Small intestine (tissue), 16 donors: ENCODE measurements around the gene CLPSL1. TPM values are rescaled to one million over a fixed set of nuclear protein-coding genes. Genes with fewer than 3 reads are reported as not detected.
"Not testable (repeated sequence)": the region's sequence is repeated elsewhere in the genome, so short reads cannot be mapped to it uniquely, and the experiment has no call there.

Experiments used
- DNase-seq, 2 donors: peaks; one replicate each; pipeline versions ENCODE4 v3.0.0 to v3.0.0-alpha.2; 2013
- FAIRE-seq: peaks from 2 replicates; lab custom pipeline; 2012; peaks lifted over from hg19 to GRCh38; lab: Jason Lieb, UNC
- H3K27ac ChIP-seq, 3 donors: one replicate each; pipeline ENCODE4 v1.5.1; 2013; ENCODE audit warnings: low read length in 2 of 3, mild to moderate bottlenecking in 2 of 3, control low read depth in 1 of 3, inconsistent platforms in 1 of 3, low read depth in 1 of 3, moderate library complexity in 1 of 3
- H3K27me3 ChIP-seq, 3 donors: one replicate each; pipeline ENCODE4 v1.6.1; 2013; ENCODE audit warnings: low read length in 3 of 3, inconsistent platforms in 1 of 3; ENCODE audit not compliant: control insufficient read depth in 3 of 3, insufficient read depth in 3 of 3
- H3K36me3 ChIP-seq, 3 donors: one replicate each; pipeline ENCODE4 v1.6.1; 2013; ENCODE audit warnings: low read length in 3 of 3, inconsistent platforms in 1 of 3, low read depth in 1 of 3, mild to moderate bottlenecking in 1 of 3, moderate library complexity in 1 of 3; ENCODE audit not compliant: control insufficient read depth in 3 of 3, insufficient read depth in 2 of 3
- H3K4me1 ChIP-seq, 3 donors: one replicate each; pipeline ENCODE4 v1.6.1; 2013; ENCODE audit warnings: low read length in 2 of 3, inconsistent platforms in 1 of 3, low read depth in 1 of 3, mild to moderate bottlenecking in 1 of 3, moderate library complexity in 1 of 3; ENCODE audit not compliant: control insufficient read depth in 3 of 3, insufficient read depth in 2 of 3
- H3K4me3 ChIP-seq, 3 donors: one replicate each; pipeline ENCODE4 v1.5.1; 2013; ENCODE audit warnings: low read length in 3 of 3, control low read depth in 1 of 3, inconsistent platforms in 1 of 3, low read depth in 1 of 3, mild to moderate bottlenecking in 1 of 3, moderate library complexity in 1 of 3
- H3K9me3 ChIP-seq, 2 donors: one replicate each; pipeline ENCODE4 v1.6.1; 2013; ENCODE audit warnings: low read depth in 1 of 2, low read length in 1 of 2; ENCODE audit not compliant: control insufficient read depth in 2 of 2, insufficient read depth in 1 of 2
- WGBS, 3 donors: extraction: QIAGEN DNeasy Blood & Tissue Kit; methylation state at CpG; one replicate each; pipeline ENCODE4 v1.1.7; 2013; 5-methylcytosine and 5-hydroxymethylcytosine counted together
- long read RNA-seq, 10 donors: transcript quantifications; one replicate each; lab custom pipeline, GENCODE V29; 2026
- polyA plus RNA-seq, 4 donors: library from polyadenylated mRNA; stranded (reverse) in 3 of 4; unstranded in 1 of 4; fragments of 200-250 nt in 3 of 4; fragments of 120-200 nt in 1 of 4; gene quantifications; one replicate each; pipeline versions ENCODE4 v1.2.1 to v1.2.3, GENCODE V29; 2013
- donor health status: healthy with polysubstance abuse.
- donor health status: control.
- donor health status: control.
- donor health status: Bipolar disorder and iron deficiency.
- donor health status: healthy.

CLPSL1 gene, protein sequence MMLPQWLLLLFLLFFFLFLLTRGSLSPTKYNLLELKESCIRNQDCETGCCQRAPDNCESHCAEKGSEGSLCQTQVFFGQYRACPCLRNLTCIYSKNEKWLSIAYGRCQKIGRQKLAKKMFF
- not detected for polyA plus RNA-seq
- long read RNA-seq, donor 1: 0 reads
- long read RNA-seq, donor 2: 0 reads
- long read RNA-seq, donor 3: 0 reads
- long read RNA-seq, donor 4: 0 reads
- long read RNA-seq, donor 5: 0 reads
- long read RNA-seq, donor 6: 0 reads
- long read RNA-seq, donor 7: 0 reads
- long read RNA-seq, donor 8: 0 reads
- long read RNA-seq, donor 9: 0 reads
- long read RNA-seq, donor 10: 0 reads

DNA sequence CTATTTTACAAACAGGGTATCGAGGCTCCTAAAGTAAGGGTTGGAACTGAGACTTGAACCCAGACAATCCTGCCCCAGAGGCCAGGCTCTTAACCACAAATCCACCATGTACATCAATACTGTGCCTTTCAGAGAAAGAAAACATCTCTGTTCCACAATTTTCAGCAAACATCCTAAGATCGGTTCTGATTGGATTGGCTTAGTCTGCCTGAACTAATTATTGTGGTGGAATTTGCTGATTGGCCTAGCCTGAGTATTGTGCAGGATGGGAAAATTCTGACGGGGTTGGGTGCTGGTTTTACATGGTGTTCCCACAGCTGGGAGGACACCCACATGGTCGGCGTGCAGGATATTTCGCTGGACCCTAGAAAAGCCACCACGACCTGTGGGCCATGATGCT, at the start of gene CLPSL1:
CLPSL1 (plus strand) TSS at position 301 of the 400 bp plus-strand sequence; CDS start at position 393, 92 bp downstream.
- no peaks in the 10 kb centered on the region for H3K4me1 ChIP-seq
- no peaks in the 10 kb centered on the region for H3K36me3 ChIP-seq
- FAIRE-seq (no peak), DNase-seq (no peak)
- 80 to 85% (median 84%) methylated on average over 7 of the region's 7 CpGs for WGBS, 3 donors
- H3K27ac ChIP-seq: no peak within 1 kb of the TSS
- peaks cover 0 to 20% (median 6%) of the 10 kb centered on the region in 3 donors for H3K27me3 ChIP-seq
- H3K4me3 ChIP-seq: no peak within 1 kb of the TSS
- no peaks in the 10 kb centered on the region for H3K9me3 ChIP-seq

DNA sequence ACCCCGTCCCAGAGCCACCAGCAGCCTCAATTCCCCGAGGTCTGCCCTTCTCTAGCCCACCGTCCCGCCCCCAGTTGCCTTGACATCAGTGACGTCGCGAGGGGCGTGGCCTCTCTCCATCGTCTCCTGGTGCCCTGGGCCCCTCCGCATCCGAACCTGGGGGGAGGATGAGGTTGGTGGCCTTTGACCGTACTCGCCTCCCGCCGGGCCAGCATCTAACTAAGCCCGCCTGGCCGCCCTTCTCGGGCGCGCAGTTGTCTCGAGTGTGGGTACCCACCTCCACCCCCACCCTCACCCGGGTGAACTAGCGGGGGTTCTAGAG, 49.4 kb upstream of the CLPSL1 start:
- Histone ChIP-seq H3K4me1 (peaks cover 21 to 37% (median 33%) of the 10 kb centered on the region in 3 donors), H3K4me3 (peak overlapping the region; percentile 48 to 69 (median 67))

DNA sequence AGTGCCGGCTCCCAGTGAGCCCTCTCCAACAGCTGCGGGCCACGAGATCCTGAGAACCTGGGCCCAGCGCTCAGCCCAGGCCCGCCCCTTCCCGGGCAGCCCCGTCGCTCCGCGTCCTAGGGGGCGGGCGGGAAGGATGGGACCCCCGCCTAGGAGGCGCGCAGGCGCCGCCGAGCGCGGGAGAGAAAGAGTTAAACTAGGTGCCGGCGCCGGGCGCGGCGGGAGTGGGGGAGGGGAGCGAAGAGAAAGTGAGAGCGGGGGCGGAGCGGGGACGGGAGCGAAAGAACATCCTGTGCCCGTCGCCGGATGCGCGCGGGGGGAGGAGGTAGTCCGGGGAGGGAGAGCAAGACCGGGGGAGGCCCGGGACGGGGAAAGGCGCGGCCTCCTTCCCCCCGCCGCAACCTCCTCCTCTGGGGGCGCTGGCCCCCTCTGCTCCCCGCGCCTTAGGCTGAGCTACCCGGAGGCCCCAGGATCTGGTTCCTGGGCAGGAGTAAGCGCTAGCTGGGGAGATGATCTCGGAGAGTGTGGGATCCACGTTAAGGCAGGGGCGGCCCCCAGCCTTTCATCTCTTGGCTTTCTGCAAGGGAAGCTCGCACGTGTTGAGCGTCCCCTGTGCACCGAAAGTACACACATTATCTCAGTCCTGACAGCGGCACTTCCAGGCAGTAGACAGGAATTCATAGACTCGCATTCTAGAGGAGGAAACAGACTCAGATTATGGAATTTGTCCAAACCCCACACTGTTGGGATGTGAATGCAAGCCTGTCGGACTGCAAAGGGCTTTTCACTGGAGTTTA, 48.9 kb upstream of the CLPSL1 start:
- Histone ChIP-seq H3K27ac (peak overlapping the region; percentile 85 to 99 (median 93)), H3K4me3 (peak overlapping the region; percentile 48 to 69 (median 67)), H3K4me1 (peaks cover 21 to 32% (median 32%) of the 10 kb centered on the region in 3 donors), H3K9me3 (no peaks in the 10 kb centered on the region), H3K36me3 (no peaks in the 10 kb centered on the region), H3K27me3 (peaks cover 0 to 4% (median 0%) of the 10 kb centered on the region in 3 donors)
- DNase-seq (peak; percentile 92 to 95), FAIRE-seq (no peak)
- 0 to 1% (median 0%) methylated on average over 17 to 61 of the region's 61 CpGs for WGBS, 3 donors

More for the DNA sequence above, 49.4 kb upstream of the CLPSL1 start:
- 0 to 1% (median 1%) methylated on average over 19 to 23 of the region's 23 CpGs for WGBS, 3 donors
- FAIRE-seq (no peak), DNase-seq (peak; percentile 84 to 86)
- peaks cover 0 to 4% (median 0%) of the 10 kb centered on the region in 3 donors for H3K27me3 ChIP-seq
- no peaks in the 10 kb centered on the region for H3K9me3 ChIP-seq
- H3K27ac ChIP-seq: peak overlapping the region; percentile 85 to 99 (median 93)
- H3K36me3 ChIP-seq: no peaks in the 10 kb centered on the region

DNA sequence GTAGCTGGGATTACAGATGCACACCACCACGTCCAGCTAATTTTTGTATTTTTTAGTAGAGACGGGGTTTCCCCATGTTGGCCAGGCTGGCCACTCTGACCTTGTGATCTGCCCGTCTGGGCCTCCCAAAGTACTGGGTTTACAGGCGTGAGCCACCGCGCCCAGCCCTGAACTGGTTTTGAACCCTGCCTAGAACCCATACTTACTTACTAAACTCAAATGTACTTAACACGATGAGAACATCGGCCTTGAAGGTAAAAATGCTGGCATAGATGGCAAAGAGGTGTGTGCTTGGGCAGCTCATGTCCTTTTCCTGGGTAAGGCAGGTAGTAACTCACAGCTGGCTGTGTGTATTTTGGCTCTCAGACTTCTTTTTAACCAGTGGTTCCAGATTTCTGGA, 47.2 kb upstream of the CLPSL1 start:
- 75 to 90% (median 76%) methylated on average over 8 of the region's 8 CpGs for WGBS, 3 donors
- H3K36me3 ChIP-seq: no peaks in the 10 kb centered on the region
- no peak overlapping the region for H3K27ac ChIP-seq
- no peak overlapping the region for H3K4me3 ChIP-seq
- peaks cover 20 to 28% (median 21%) of the 10 kb centered on the region in 3 donors for H3K4me1 ChIP-seq
- FAIRE-seq (no peak), DNase-seq (peak in 1 of 2 donors; percentile 33)
- no peaks in the 10 kb centered on the region for H3K9me3 ChIP-seq
- H3K27me3 ChIP-seq: no peaks in the 10 kb centered on the region

DNA sequence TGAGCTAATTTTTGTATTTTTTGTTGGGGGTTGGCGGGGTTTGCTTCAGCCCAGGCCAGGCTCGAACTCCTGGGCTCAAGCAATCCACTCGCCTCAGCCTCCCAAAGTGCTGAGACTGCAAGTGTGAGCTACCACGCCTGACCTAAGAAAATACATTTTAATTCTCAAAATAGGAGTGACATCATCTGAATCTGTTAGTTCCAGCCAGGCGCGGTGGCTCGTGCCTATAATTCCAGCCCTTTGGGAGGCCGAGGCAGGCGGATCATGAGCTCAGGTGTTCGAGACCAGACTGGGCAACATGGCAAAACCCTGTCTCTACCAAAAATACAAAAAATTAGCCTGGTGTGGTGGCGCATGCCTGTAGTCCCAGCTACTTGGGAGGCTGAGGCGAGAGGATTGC, 46.5 kb upstream of the CLPSL1 start:
- not testable (repeated sequence) for H3K4me3 ChIP-seq, FAIRE-seq, DNase-seq, H3K36me3 ChIP-seq, H3K27ac ChIP-seq, H3K27me3 ChIP-seq, H3K9me3 ChIP-seq
- peaks cover 14 to 21% (median 19%) of the 10 kb centered on the region in 3 donors for H3K4me1 ChIP-seq
- 97% methylated on average over 12 of the region's 12 CpGs for WGBS, 3 donors

DNA sequence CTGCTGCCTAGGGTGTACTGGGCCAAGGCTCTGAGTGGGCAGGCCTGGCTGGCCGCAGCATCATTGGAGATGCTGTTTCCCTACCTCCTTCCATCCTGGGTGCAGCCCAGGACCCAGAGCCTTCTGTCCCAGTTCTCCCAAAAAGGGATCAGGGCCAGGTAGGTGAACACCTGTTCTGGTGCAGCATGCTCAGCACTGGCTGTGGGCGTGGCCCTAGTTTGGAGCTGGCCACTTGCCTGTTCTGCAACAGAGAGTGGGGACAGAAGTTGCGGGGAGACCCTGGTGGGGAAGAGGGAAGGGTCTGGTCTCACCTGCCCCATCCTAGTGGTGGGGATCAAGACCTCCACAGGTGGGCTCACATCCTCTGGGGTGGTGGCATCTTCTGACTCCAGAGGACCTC, 45.4 kb upstream of the CLPSL1 start:
- Histone ChIP-seq H3K4me3 (no peak overlapping the region), H3K4me1 (peaks cover 12 to 29% (median 15%) of the 10 kb centered on the region in 3 donors), H3K27ac (no peak overlapping the region), H3K27me3 (no peaks in the 10 kb centered on the region), H3K9me3 (no peaks in the 10 kb centered on the region), H3K36me3 (no peaks in the 10 kb centered on the region)
- WGBS, 3 donors: 62 to 89% (median 71%) methylated on average over 3 of the region's 3 CpGs
- DNase-seq (no peak), FAIRE-seq (no peak)

DNA sequence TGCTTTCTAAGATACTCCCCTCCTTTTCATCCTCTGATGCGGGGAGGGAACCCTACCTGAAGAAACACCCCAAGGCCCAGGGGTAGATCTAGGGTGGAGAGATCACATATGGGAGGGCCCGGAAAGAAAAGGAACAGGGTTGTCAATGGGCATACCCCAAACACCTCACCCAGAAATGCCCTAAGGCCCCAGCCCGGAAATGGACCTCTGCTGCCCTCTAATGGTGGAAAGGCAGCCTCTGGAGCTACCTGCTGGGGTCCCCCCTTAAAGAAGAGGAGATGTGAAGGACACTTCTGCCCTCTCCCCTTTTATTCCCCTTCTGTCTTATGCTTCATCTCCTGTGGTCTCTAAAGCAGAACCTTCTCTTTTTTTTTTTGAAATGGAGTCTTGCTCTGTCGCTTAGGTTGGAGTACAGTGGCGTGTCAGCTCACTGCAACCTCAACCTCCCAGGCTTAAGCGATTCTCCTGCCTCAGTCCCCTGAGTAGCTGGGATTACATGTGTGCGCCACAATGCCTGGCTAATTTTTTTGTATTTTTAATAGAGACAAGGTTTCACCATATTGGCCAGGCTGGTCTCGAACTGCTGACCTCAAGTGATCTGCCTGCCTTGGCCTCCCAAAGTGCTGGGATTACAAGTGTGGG, 44.4 kb upstream of the CLPSL1 start:
- no peaks in the 10 kb centered on the region for H3K27me3 ChIP-seq
- WGBS, 3 donors: 69 to 70% (median 70%) methylated on average over 8 of the region's 8 CpGs
- no peaks in the 10 kb centered on the region for H3K36me3 ChIP-seq
- H3K4me1 ChIP-seq: peaks cover 11 to 27% (median 12%) of the 10 kb centered on the region in 3 donors
- H3K27ac ChIP-seq: no peak overlapping the region
- no peaks in the 10 kb centered on the region for H3K9me3 ChIP-seq
- FAIRE-seq (no peak), DNase-seq (peak; percentile 80 to 86)
- H3K4me3 ChIP-seq: no peak overlapping the region

DNA sequence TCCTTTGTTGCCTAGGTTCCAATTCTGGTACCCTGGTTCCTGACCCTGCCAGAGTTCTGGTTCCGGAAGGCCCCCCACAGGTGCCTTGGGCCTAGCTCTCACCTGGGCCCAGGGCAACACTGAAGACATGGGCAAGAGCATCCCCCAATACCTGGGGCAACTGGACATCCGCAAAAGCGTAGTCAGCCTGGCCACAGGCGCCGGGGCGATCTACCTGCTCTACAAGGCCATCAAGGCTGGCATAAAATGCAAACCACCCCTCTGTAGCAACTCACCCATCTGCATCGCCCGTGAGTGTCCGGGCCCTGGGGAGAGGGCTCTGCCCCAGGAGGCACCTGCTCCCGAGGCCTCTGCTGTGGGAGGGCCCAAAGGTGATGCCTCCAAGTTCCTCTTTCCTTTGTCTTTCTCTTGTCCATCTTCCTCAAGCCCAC, 43.8 kb upstream of the CLPSL1 start, which contains the start of gene ARMC12:
ARMC12 (plus strand) TSS at position 51 of the 431 bp plus-strand sequence; CDS start at position 128, 77 bp downstream.
- Histone ChIP-seq H3K4me3 (no peak within 1 kb of the TSS), H3K9me3 (no peaks in the 10 kb centered on the region), H3K4me1 (peaks cover 11 to 24% (median 12%) of the 10 kb centered on the region in 3 donors), H3K27me3 (no peaks in the 10 kb centered on the region), H3K36me3 (no peaks in the 10 kb centered on the region), H3K27ac (no peak within 1 kb of the TSS)
- FAIRE-seq (no peak), DNase-seq (no peak)
- WGBS, 3 donors: 92 to 95% (median 92%) methylated on average over 10 of the region's 10 CpGs
